NCI-H2196 treated with DMSO at 0.1 percent for 48 hours (cell line): ENCODE data around the gene PNP.

Source experiments
- DNase-seq: peaks from one replicate; lab custom pipeline; 2025; ENCODE audit not compliant: unreplicated experiment; lab: John Stamatoyannopoulos, UW

Gene PNP

GRCh38 chr14:20454516-20455354 is 14.5 kb upstream of the PNP start, which contains the start of the genes APEX1 and OSGEP:
Gene APEX1 (plus strand): TSS chr14:20455226. CDS start chr14:20455646, 420 bp downstream.
Gene OSGEP (minus strand): TSS chr14:20454812. CDS start chr14:20454683, 129 bp downstream.
- peak; percentile 97 for DNase-seq

GRCh38 chr14:20455355-20456300 is 13.6 kb upstream of the PNP start:
- peak; percentile 88 for DNase-seq

DNA sequence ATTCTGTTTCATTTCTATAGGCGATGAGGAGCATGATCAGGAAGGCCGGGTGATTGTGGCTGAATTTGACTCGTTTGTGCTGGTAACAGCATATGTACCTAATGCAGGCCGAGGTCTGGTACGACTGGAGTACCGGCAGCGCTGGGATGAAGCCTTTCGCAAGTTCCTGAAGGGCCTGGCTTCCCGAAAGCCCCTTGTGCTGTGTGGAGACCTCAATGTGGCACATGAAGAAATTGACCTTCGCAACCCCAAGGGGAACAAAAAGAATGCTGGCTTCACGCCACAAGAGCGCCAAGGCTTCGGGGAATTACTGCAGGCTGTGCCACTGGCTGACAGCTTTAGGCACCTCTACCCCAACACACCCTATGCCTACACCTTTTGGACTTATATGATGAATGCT is 12.2 kb upstream of the PNP start:
- DNase-seq = no peak

GRCh38 chr14:20458031-20458789 is 11.0 kb upstream of the PNP start:
- DNase-seq = no peak

DNA sequence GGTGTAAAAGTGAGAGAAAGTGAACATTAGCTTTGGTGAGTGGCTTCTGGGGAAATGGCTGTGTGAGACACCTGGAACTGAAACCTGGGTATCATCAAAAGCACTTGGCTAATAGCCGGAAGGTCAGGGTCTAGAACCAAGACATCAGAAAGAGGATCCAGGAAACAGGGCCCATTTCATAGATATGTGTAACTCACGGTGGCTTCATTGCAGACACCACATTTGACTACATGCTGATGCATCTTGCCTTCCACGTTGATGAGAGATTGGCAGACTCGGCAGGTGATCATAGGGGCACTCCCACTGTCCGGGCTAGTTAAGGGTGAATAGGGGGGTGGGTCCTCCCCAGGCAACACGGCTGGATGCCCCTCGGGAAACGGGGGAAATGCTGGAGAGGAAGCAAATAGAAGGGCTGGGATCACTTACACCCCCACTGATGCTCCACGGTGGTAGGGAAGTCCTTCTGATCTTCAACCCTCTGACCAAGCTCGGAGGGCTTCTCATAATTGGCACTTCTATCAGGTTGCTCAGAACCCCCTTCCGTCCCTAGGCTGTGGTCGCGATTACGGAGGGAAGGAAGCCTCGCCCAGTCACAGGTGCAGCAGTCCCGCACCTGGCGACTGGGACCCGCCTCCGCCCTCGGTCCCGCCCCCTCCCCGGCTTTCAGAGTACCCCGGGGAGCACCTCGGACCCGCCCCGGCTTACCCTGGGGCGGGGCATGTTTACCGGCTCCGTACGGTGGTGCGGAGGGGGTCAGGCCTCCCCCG is 8.6 kb upstream of the PNP start:
- no peak for DNase-seq

GRCh38 chr14:20461225-20462141 is 7.7 kb upstream of the PNP start, which contains the start of gene PIP4P1:
Gene PIP4P1 (minus strand): TSS chr14:20461434. CDS start chr14:20461325, 109 bp downstream.
- peak; percentile 100 for DNase-seq

GRCh38 chr14:20468764-20469241 is 403 bp upstream of the PNP start:
- DNase-seq = no peak

GRCh38 chr14:20469890-20470602 is 840 bp downstream of the PNP start:
- no peak for DNase-seq

- no peak for DNase-seq
Observed at GRCh38 chr14:20470603-20470901, 1.3 kb downstream of the PNP start.

DNA sequence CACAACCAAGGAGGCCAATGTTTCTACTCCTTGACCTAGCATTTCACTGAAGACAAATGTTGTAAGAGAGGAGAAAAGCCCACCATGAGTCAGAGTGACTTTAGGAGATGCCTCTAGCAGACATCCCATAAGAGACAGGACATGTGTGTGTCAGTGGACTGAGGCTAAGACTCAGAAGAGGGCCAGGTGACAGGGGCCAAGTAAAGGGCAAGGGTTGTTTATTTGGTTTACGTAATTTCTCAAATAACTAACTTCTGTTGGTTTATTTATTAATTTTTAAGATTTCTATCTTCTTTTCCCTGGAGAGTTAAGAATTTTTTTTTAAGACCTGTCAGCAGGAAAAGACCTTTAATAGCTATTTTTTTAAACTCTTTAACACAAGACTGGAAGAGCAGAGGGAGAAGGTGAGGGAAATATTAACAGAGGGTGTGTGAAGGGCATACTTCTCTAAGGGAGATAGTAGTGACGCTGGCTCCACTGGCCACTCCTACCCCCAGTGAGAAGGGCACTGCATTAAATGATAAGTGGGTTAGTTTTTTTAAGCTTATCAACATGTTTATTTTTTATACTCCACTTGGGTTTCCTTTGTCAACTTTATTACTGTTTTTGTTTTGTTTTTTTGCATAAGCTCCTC is 3.4 kb downstream of the PNP start:
- DNase-seq = no peak

DNA sequence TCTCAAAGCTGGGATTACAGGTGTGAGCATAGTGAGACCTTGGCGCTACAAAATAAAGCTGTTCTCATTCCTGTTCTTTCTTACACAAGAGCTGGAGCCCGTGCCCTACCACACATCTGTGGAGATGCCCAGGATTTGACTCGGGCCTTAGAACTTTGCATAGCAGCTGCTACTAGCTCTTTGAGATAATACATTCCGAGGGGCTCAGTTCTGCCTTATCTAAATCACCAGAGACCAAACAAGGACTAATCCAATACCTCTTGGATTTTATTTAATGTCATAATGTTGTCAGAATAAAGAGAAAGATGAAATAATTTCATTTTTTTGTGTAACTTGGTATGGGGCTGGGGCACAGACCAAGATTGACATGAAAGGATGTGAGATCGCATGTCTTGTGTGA is 7.6 kb downstream of the PNP start:
- DNase-seq = no peak

DNA sequence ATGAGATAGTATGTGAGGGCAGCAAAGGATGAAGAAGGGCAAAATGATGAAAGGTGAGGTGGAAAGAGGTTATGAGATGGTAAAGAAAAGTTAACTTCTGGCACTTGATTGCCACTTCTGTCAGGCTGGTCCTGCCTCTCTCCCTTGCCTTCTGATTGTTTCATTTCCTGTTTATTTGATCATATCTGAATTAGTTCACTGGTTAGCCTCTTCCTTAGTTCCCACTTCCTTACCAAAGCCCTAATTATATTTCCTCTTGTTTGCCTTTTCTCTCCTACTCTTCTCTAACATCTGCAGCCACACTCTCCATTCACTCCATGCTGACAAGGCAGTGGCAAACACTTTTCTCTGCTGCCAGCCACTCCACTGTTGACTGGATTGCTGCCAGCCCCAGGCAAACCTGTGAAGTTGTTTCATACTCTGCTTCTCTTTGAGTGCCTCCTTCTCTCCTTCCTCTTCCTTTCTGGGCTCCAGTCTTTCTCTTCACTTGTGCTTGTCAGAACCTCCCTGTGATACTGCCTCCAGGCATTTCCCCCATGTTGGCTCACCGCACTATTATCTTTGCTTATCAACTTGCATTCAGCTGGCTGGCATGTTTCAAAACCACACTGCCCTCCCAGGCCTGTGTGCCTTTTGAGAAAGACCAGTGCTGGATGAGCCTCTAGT is 8.1 kb downstream of the PNP start:
- peak; percentile 48 for DNase-seq

- no peak for DNase-seq
Observed at GRCh38 chr14:20478894-20479293, 9.7 kb downstream of the PNP start.

GRCh38 chr14:20482382-20482781 is 13.2 kb downstream of the PNP start:
- no peak for DNase-seq

GRCh38 chr14:20485900-20486299 is 16.7 kb downstream of the PNP start:
- no peak for DNase-seq

DNA sequence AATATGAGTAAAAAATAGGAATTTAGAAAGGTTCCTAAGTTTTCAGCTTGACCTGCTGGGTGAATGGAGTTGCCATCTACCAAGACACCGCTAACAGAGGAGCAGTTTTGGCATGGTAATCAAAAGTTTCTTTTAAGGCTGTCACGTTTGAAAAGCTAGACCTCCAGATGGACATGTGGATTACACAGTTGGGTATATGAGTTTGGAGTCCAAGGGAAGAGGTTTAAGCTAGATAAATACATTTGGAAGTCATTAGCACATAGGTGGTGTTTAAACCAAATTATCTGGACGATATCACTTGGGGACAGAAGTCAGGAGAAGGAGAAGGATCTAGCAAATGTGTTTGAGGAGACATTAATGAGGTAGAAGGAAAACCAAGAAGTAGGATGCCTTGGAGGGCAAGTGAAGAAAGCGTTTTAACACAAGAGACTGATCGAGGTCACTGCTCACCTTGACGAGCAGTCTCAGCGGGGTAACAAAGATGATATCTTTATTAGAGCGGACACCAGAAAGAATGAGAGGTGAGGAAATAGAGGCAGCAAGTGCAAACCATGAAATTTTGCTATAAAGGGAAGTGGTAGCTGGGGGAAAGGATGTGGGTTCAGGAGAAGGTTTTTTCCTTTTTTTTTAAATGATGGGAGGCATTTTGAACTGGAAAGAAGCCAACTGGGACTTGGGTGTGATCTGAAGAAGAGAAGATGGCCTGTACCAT is 17.6 kb downstream of the PNP start:
- DNase-seq = no peak

DNA sequence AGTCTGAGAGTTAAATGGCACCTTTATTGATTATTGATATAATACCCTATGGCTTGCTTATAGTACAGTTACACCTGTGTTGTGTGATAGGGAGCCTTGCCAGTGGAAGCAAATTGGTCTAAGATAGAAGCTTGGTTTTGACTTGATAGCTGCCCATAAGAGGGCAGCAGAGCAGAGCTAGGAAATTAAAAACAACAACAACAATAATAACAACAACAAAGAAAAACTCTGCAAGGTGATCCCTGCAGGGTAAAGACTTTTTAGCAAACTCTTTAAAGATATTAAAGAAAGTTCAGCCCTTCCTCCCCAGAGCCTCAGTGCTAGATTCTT is 18.2 kb downstream of the PNP start:
- DNase-seq = no peak
